ENCODE data around the gene SPOCK1.

Gene SPOCK1

DNA sequence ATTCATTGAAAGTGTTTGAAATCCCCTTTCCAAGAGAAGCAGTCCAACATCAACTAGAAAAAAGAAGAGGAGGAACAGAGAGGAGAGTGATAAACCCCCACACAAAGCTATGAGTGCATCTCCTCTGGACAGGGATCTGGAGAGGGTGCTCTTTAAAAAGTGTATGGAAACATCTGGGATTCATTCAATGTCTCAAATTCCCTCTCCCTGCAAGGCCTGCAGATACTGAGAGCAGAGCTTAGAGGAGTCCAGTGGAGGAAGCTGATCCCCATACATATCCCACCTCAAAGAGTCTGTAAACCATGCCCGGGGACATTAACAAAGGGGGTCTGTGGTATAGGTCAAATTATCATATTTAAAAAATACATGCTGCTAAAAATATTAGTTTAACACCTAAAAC is 2.2 kb downstream of the SPOCK1 start:
- TF ChIP-seq REST (IDR thresholded peaks at IDR 0.05; ENCODE audit: insufficient read depth in 1 of 2, low read depth in 2 of 2, low read length in 2 of 2) (no peak), POLR2AphosphoS5 (IDR thresholded peaks at IDR 0.05; ENCODE audit: low read depth, low read length) (no peak), FOXP2 (optimal IDR thresholded peaks at IDR 0.05; ENCODE audit: borderline replicate concordance, extremely low read depth, extremely low read length, insufficient read depth) (no peak), SIN3A (IDR thresholded peaks at IDR 0.05; ENCODE audit: borderline replicate concordance, insufficient read depth, low read length) (no peak), TAF1 (IDR thresholded peaks at IDR 0.05; ENCODE audit: borderline replicate concordance, insufficient read depth, low read length) (no peak)

DNA sequence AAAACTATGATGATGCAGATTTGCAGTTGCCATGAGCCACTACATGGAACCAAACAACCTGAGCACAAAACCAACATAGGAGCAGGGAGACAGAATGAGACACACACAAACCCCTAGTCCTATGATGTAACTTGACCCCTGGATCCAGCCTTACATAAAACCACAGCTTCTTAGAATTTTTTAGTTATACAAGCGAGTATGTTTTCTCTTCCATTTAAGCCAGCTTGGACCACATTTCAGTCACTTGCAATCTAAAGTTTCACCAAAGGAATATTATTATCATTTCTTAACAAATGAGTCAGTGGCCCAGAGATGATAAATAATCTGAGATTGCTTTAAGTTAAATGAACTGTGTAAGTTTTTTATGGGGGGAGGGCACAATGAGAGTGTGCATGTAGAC is 6.8 kb downstream of the SPOCK1 start:
- TF ChIP-seq POLR2AphosphoS5 (IDR thresholded peaks at IDR 0.05; ENCODE audit: low read depth, low read length) (no peak), TAF1 (IDR thresholded peaks at IDR 0.05; ENCODE audit: borderline replicate concordance, insufficient read depth, low read length) (no peak), REST (IDR thresholded peaks at IDR 0.05; ENCODE audit: insufficient read depth in 1 of 2, low read depth in 2 of 2, low read length in 2 of 2) (no peak), SIN3A (IDR thresholded peaks at IDR 0.05; ENCODE audit: borderline replicate concordance, insufficient read depth, low read length) (no peak), FOXP2 (optimal IDR thresholded peaks at IDR 0.05; ENCODE audit: borderline replicate concordance, extremely low read depth, extremely low read length, insufficient read depth) (no peak)

DNA sequence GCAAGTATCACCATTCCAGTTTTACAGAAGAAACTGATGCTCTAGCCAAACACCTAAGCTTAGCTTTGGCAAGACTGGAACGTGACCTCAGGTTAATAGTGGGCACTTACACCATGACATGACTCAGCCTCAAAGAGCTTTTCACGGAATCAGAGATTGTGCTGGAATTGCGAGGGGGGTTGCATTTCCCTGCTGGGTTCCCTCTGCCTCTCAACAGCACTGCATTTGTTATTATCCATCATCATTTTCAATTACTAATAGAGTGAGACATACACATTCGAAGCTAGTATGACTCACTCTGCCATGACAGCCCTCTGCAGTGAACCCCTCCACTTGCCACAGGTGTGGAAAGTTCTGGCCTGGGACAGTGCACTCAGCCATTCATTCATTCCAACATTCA is 8.0 kb downstream of the SPOCK1 start:
- TF ChIP-seq POLR2AphosphoS5 (IDR thresholded peaks at IDR 0.05; ENCODE audit: low read depth, low read length) (no peak), REST (IDR thresholded peaks at IDR 0.05; ENCODE audit: insufficient read depth in 1 of 2, low read depth in 2 of 2, low read length in 2 of 2) (no peak), SIN3A (IDR thresholded peaks at IDR 0.05; ENCODE audit: borderline replicate concordance, insufficient read depth, low read length) (no peak)

DNA sequence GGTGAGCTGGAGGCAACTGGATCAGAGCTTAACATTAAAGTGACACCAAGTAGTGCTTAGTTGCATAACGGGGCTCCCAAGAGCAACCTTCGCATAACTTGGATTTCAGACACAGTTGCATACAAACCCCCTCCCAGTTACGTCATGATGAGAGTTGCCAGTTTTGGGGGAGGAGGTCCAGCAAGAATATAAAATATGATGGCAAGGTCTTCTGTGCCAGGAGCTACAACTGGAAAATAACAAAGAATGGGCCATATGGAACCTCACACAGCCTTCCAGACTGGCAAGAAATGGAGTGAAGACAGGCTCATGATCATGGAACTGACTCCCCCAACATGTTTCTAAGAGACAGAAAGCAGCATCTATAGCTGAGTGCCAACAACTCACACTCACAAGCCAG is 8.5 kb downstream of the SPOCK1 start:
- TF ChIP-seq SIN3A (IDR thresholded peaks at IDR 0.05; ENCODE audit: borderline replicate concordance, insufficient read depth, low read length) (no peak), TAF1 (IDR thresholded peaks at IDR 0.05; ENCODE audit: borderline replicate concordance, insufficient read depth, low read length) (no peak), REST (IDR thresholded peaks at IDR 0.05; ENCODE audit: insufficient read depth in 1 of 2, low read depth in 2 of 2, low read length in 2 of 2) (no peak), FOXP2 (optimal IDR thresholded peaks at IDR 0.05; ENCODE audit: borderline replicate concordance, extremely low read depth, extremely low read length, insufficient read depth) (no peak)

GRCh38 chr5:137488974-137489373 is 10.2 kb downstream of the SPOCK1 start:
- TF ChIP-seq FOXP2 (optimal IDR thresholded peaks at IDR 0.05; ENCODE audit: borderline replicate concordance, extremely low read depth, extremely low read length, insufficient read depth) = no peak
- TF ChIP-seq REST (IDR thresholded peaks at IDR 0.05; ENCODE audit: insufficient read depth in 1 of 2, low read depth in 2 of 2, low read length in 2 of 2) = no peak
- no peak for TF ChIP-seq SIN3A (IDR thresholded peaks at IDR 0.05; ENCODE audit: borderline replicate concordance, insufficient read depth, low read length)
- no peak for TF ChIP-seq POLR2AphosphoS5 (IDR thresholded peaks at IDR 0.05; ENCODE audit: low read depth, low read length)
- TF ChIP-seq TAF1 (IDR thresholded peaks at IDR 0.05; ENCODE audit: borderline replicate concordance, insufficient read depth, low read length) = no peak
